GM23338 (cell line): Measurements from ENCODE around the gene SCCPDH. TPM values are rescaled to one million over a fixed set of nuclear protein-coding genes. Genes with fewer than 3 reads are reported as not detected.

Source experiments
- ATAC-seq: fragments of 200-7000 bp; cut with Tn5 transposase; 3 replicates; pipeline ENCODE4 v1.9.1; 2020
- DNase-seq: peaks from one replicate; pipeline ENCODE4 v3.0.0-alpha.2; 2015; ENCODE audit warnings: low spot score
- H2AFZ ChIP-seq: fragments of 200-600 bp; sonication (generic); 2 replicates; pipeline ENCODE4 v1.8.0; 2016; ENCODE audit warnings: antibody characterized with exemption, mild to moderate bottlenecking, moderate library complexity
- H3F3A ChIP-seq: fragments of 200-600 bp; sonication (generic); replicated peaks from 2 replicates; pipeline ENCODE4 v1.8.0; 2017; ENCODE audit warnings: antibody characterized with exemption, mixed run types, low read depth
- H3K27ac ChIP-seq: fragments of 200-600 bp; sonication (generic); 2 replicates; pipeline ENCODE4 v1.6.1; 2016; ENCODE audit warnings: low read depth
- H3K27me3 ChIP-seq: fragments of 200-600 bp; sonication (generic); 2 replicates; pipeline ENCODE4 v1.8.0; 2016; ENCODE audit warnings: mild to moderate bottlenecking, mixed run types, moderate library complexity; ENCODE audit not compliant: insufficient read depth
- H3K36me3 ChIP-seq: fragments of 200-600 bp; sonication (generic); 2 replicates; pipeline ENCODE4 v1.8.0; 2016; ENCODE audit warnings: mild to moderate bottlenecking; ENCODE audit not compliant: insufficient read depth
- H3K4me1 ChIP-seq: fragments of 200-600 bp; sonication (generic); 2 replicates; pipeline ENCODE4 v1.8.0; 2016; ENCODE audit warnings: mild to moderate bottlenecking, moderate library complexity; ENCODE audit not compliant: insufficient read depth
- H3K4me2 ChIP-seq: fragments of 200-600 bp; sonication (generic); 2 replicates; pipeline ENCODE4 v1.7.1; 2017; ENCODE audit warnings: mixed run types
- H3K4me3 ChIP-seq: fragments of 200-600 bp; sonication (generic); 2 replicates; pipeline ENCODE4 v1.6.1; 2016; ENCODE audit warnings: mixed run types
- H3K79me2 ChIP-seq: fragments of 200-600 bp; sonication (generic); replicated peaks from 2 replicates; pipeline ENCODE4 v1.8.0; 2017; ENCODE audit warnings: mild to moderate bottlenecking; ENCODE audit not compliant: insufficient read depth
- H3K9me2 ChIP-seq: fragments of 200-600 bp; sonication (generic); 2 replicates; pipeline ENCODE4 v1.8.0; 2017; ENCODE audit not compliant: insufficient read depth
- H4K20me1 ChIP-seq: fragments of 200-600 bp; sonication (generic); replicated peaks from 2 replicates; pipeline ENCODE4 v1.8.0; 2017; ENCODE audit warnings: mild to moderate bottlenecking; ENCODE audit not compliant: insufficient read depth
- H3K27ac Mint-ChIP-seq: 2 replicates; pipeline ENCODE4 v1.8.0; 2020; ENCODE audit warnings: inconsistent platforms, mild to moderate bottlenecking, moderate library complexity, mixed read lengths
- H3K27me3 Mint-ChIP-seq: 3 replicates; pipeline ENCODE4 v1.8.0; 2022; ENCODE audit warnings: low read depth, mild to moderate bottlenecking, moderate library complexity, mixed read lengths, inconsistent platforms; ENCODE audit not compliant: insufficient read depth, poor library complexity
- H3K36me3 Mint-ChIP-seq: 3 replicates; pipeline ENCODE4 v1.8.0; 2021; ENCODE audit warnings: low read depth, mild to moderate bottlenecking, inconsistent platforms, moderate library complexity, mixed read lengths
- H3K4me1 Mint-ChIP-seq: 3 replicates; pipeline ENCODE4 v1.8.0; 2020; ENCODE audit warnings: mild to moderate bottlenecking, inconsistent platforms, mixed read lengths
- H3K4me3 Mint-ChIP-seq: 3 replicates; pipeline ENCODE4 v1.8.0; 2021; ENCODE audit warnings: moderate library complexity, mild to moderate bottlenecking, inconsistent platforms, mixed read lengths
- H3K9me3 Mint-ChIP-seq: 3 replicates; pipeline ENCODE4 v1.8.0; 2020; ENCODE audit warnings: moderate library complexity, mild to moderate bottlenecking, inconsistent platforms, mixed read lengths
- EZH2 ChIP-seq: fragments of 200-600 bp; sonication (generic); IDR thresholded peaks from one replicate; pipeline ENCODE4 v1.8.0; 2017; ENCODE audit warnings: antibody characterized with exemption, mild to moderate bottlenecking, low read depth; ENCODE audit not compliant: unreplicated experiment
- EZH2phosphoT487 ChIP-seq: fragments of 200-600 bp; sonication (generic); IDR thresholded peaks from one replicate; pipeline ENCODE4 v1.8.1; 2018; ENCODE audit warnings: antibody characterized with exemption; ENCODE audit not compliant: unreplicated experiment
- JUNB ChIP-seq: IDR thresholded peaks from one replicate; pipeline ENCODE4 v1.6.1; 2016; ENCODE audit warnings: antibody characterized with exemption; ENCODE audit not compliant: unreplicated experiment
- NANOG ChIP-seq: IDR thresholded peaks from 2 replicates; pipeline ENCODE4 v1.6.1; 2016; ENCODE audit warnings: antibody characterized with exemption, borderline replicate concordance
- POLR2AphosphoS5 ChIP-seq: IDR thresholded peaks from 2 replicates; pipeline ENCODE4 v1.6.1; 2016; ENCODE audit warnings: antibody characterized with exemption, low read depth
- STAT1 ChIP-seq: IDR thresholded peaks from one replicate; pipeline ENCODE4 v1.6.1; 2016; ENCODE audit warnings: antibody characterized with exemption; ENCODE audit not compliant: unreplicated experiment
- ZNF114 ChIP-seq: fragments of 250-450 bp; sonication (Bioruptor Pico); IDR thresholded peaks from 2 replicates; pipeline ENCODE4 v1.5.0; 2020; ENCODE audit warnings: mild to moderate bottlenecking, moderate library complexity
- ZNF331 ChIP-seq: fragments of 250-450 bp; sonication (Bioruptor Pico); IDR thresholded peaks from 2 replicates; pipeline ENCODE4 v1.5.0; 2020; ENCODE audit warnings: low read depth, mild to moderate bottlenecking, moderate library complexity
- polyA plus RNA-seq: library from polyadenylated mRNA; unstranded; fragments of >200 nt; fragmentation: Nextera tagmentation; extraction: Ambion mirVana; gene quantifications from 2 replicates; pipeline ENCODE4 v1.2.1, GENCODE V29; 2016
- total RNA-seq: library from RNA; depleted of rRNA; stranded (reverse); fragments of >200 nt; shearing (Covaris generic); gene quantifications from 2 replicates; pipeline ENCODE4 v1.2.3, GENCODE V29; 2014
- TF ChIP-seq, protein P1 (sequence below): IDR thresholded peaks from 2 replicates; pipeline ENCODE4 v1.6.1; 2016; ENCODE audit warnings: antibody characterized with exemption
- TF ChIP-seq, protein P2 (sequence below): IDR thresholded peaks from one replicate; pipeline ENCODE4 v1.6.1; 2018; ENCODE audit warnings: antibody characterized with exemption; ENCODE audit not compliant: unreplicated experiment
- TF ChIP-seq, protein P3 (sequence below), 2 experiments: fragments of 200-600 bp in 1 of 2; sonication (generic) in 1 of 2; conservative IDR thresholded peaks; 2 replicates each; pipeline versions ENCODE4 v1.5.1 to v1.6.1; 2016 to 2017; ENCODE audit warnings: antibody characterized with exemption in 2 of 2, low read depth in 2 of 2, mild to moderate bottlenecking in 2 of 2, moderate library complexity in 1 of 2

SCCPDH gene
- total and polyA plus RNA-seq, 2 experiments from 2014 or later: 14.4 to 18.8 TPM

DNA sequence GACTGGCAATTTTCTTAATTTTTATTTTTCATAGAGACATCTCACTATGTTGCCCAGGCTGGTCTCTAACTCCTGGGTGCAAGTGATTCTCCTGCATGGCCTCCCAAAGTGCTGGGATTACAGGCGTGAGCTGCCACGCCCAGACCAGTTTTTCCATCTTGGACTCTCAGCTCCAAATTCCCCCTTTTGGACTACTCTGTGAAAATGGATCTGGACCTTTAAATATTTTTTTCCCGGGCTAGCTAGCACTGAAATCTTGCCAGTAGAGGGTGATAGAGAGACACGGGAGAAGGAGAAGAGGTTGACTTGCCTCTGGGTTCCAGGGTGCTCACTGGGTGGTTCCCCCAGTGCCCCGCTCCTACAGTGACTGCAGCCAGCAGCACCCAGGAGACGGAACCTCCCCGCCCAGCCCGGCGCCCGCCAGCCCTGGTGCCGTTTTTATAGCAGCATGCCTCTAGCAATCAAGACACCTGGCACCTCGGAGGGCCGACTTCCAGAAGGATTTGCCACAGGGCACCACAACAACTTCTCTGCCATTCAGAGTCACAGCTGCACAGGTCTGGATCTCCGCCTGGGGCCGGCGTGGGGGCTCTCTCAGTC is 34.7 kb upstream of the SCCPDH start:
- H3K4me1 Mint-ChIP-seq: no peaks in the 10 kb centered on the region
- H3K27me3 ChIP-seq: no peaks in the 10 kb centered on the region
- no peak overlapping the region for H3K27ac Mint-ChIP-seq
- H3F3A ChIP-seq: no peaks in the 10 kb centered on the region
- no peak overlapping the region for H3K4me3 Mint-ChIP-seq
- peak overlapping the region; percentile 96 for H2AFZ ChIP-seq
- peak; percentile 95 for ATAC-seq
- peaks cover 15% of the 10 kb centered on the region; the same call in 2 of the 3 replicates for H3K36me3 Mint-ChIP-seq
- peak; percentile 92 for DNase-seq
- peaks cover 31% of the 10 kb centered on the region for H3K9me3 Mint-ChIP-seq
- no peaks in the 10 kb centered on the region for H3K4me1 ChIP-seq
- H3K4me3 ChIP-seq: peak overlapping the region; percentile 39; the same call in 1 of the 2 replicates
- H3K27ac ChIP-seq: no peak overlapping the region
- H3K36me3 ChIP-seq: no peaks in the 10 kb centered on the region; the same call in 1 of the 2 replicates
- TF ChIP-seq ZNF331 (CRISPR knock-in tag): no peak
- TF ChIP-seq, protein P1, sequence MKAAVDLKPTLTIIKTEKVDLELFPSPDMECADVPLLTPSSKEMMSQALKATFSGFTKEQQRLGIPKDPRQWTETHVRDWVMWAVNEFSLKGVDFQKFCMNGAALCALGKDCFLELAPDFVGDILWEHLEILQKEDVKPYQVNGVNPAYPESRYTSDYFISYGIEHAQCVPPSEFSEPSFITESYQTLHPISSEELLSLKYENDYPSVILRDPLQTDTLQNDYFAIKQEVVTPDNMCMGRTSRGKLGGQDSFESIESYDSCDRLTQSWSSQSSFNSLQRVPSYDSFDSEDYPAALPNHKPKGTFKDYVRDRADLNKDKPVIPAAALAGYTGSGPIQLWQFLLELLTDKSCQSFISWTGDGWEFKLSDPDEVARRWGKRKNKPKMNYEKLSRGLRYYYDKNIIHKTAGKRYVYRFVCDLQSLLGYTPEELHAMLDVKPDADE: no peak
- no peak for TF ChIP-seq NANOG
- TF ChIP-seq EZH2: no peak
- TF ChIP-seq, protein P2, sequence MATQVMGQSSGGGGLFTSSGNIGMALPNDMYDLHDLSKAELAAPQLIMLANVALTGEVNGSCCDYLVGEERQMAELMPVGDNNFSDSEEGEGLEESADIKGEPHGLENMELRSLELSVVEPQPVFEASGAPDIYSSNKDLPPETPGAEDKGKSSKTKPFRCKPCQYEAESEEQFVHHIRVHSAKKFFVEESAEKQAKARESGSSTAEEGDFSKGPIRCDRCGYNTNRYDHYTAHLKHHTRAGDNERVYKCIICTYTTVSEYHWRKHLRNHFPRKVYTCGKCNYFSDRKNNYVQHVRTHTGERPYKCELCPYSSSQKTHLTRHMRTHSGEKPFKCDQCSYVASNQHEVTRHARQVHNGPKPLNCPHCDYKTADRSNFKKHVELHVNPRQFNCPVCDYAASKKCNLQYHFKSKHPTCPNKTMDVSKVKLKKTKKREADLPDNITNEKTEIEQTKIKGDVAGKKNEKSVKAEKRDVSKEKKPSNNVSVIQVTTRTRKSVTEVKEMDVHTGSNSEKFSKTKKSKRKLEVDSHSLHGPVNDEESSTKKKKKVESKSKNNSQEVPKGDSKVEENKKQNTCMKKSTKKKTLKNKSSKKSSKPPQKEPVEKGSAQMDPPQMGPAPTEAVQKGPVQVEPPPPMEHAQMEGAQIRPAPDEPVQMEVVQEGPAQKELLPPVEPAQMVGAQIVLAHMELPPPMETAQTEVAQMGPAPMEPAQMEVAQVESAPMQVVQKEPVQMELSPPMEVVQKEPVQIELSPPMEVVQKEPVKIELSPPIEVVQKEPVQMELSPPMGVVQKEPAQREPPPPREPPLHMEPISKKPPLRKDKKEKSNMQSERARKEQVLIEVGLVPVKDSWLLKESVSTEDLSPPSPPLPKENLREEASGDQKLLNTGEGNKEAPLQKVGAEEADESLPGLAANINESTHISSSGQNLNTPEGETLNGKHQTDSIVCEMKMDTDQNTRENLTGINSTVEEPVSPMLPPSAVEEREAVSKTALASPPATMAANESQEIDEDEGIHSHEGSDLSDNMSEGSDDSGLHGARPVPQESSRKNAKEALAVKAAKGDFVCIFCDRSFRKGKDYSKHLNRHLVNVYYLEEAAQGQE: no peak
- TF ChIP-seq JUNB: no peak
- TF ChIP-seq, protein P3, sequence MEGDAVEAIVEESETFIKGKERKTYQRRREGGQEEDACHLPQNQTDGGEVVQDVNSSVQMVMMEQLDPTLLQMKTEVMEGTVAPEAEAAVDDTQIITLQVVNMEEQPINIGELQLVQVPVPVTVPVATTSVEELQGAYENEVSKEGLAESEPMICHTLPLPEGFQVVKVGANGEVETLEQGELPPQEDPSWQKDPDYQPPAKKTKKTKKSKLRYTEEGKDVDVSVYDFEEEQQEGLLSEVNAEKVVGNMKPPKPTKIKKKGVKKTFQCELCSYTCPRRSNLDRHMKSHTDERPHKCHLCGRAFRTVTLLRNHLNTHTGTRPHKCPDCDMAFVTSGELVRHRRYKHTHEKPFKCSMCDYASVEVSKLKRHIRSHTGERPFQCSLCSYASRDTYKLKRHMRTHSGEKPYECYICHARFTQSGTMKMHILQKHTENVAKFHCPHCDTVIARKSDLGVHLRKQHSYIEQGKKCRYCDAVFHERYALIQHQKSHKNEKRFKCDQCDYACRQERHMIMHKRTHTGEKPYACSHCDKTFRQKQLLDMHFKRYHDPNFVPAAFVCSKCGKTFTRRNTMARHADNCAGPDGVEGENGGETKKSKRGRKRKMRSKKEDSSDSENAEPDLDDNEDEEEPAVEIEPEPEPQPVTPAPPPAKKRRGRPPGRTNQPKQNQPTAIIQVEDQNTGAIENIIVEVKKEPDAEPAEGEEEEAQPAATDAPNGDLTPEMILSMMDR (conservative IDR thresholded peaks at IDR 0.05; ENCODE audit: low read depth in 2 of 2): peak; percentile 81 to 83
- 0 out of 2 replicates have a peak overlapping the region, but pooled peaks have one; percentile 65 for H3K4me2 ChIP-seq
- H4K20me1 ChIP-seq: no peaks in the 10 kb centered on the region
- H3K9me2 ChIP-seq: no peaks in the 10 kb centered on the region
- no peaks in the 10 kb centered on the region for H3K79me2 ChIP-seq
- H3K27me3 Mint-ChIP-seq: peaks cover 11% of the 10 kb centered on the region

DNA sequence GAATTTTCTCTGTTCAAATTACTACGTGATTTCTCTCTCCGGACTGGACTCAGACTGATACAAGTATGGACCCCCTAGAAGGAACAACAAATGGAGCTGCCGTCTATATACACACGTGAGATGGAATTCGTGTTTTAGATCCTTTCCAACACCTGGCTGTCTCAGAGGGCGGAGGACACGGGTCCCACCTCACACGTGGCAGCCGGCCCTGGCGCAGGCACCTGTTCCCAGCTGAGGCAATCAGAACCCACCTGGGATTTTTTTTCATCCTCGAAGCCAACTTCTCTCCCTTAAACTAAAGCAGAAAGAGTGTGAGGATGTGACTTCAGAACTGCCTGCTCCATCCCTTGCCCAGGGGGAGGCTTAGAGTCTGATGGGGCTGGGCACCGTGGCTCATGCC is 34.1 kb upstream of the SCCPDH start:
- Mint-ChIP-seq H3K9me3 (peaks cover 37% of the 10 kb centered on the region), H3K36me3 (peaks cover 16% of the 10 kb centered on the region), H3K4me3 (no peak overlapping the region), H3K27me3 (peaks cover 14% of the 10 kb centered on the region), H3K27ac (no peak overlapping the region), H3K4me1 (no peaks in the 10 kb centered on the region)
- Histone ChIP-seq H3K4me1 (no peaks in the 10 kb centered on the region), H2AFZ (peak overlapping the region; percentile 96; the same call in 1 of the 2 replicates), H3K4me3 (peak overlapping the region; percentile 39; the same call in 1 of the 2 replicates), H3K9me2 (no peaks in the 10 kb centered on the region), H3F3A (no peaks in the 10 kb centered on the region), H3K27me3 (no peaks in the 10 kb centered on the region), H3K27ac (no peak overlapping the region), H3K4me2 (no peak overlapping the region), H4K20me1 (no peaks in the 10 kb centered on the region), H3K36me3 (no peaks in the 10 kb centered on the region; the same call in 1 of the 2 replicates), H3K79me2 (no peaks in the 10 kb centered on the region)
- ATAC-seq (no peak), DNase-seq (no peak)
- TF ChIP-seq, protein P2: no peak
- no peak for TF ChIP-seq ZNF114 (CRISPR knock-in tag)
- no peak for TF ChIP-seq NANOG
- TF ChIP-seq ZNF331 (CRISPR knock-in tag): no peak
- TF ChIP-seq EZH2phosphoT487: no peak
- TF ChIP-seq STAT1: no peak
- TF ChIP-seq POLR2AphosphoS5: no peak
- TF ChIP-seq EZH2: no peak
- TF ChIP-seq, protein P1: no peak
